Measurements from ENCODE around the gene LYPD6B. TPM values are rescaled to one million over a fixed set of nuclear protein-coding genes. Genes with fewer than 3 reads are reported as not detected.

Gene LYPD6B
- total RNA-seq, 6 experiments from 2014 or later, result 18.3 to 91.5 (median 23.2) TPM

- H3K9me3 Mint-ChIP-seq, result no peaks in the 10 kb centered on the region
- no peak overlapping the region for H3K27ac Mint-ChIP-seq
- peaks cover 4% of the 10 kb centered on the region for H3K27me3 Mint-ChIP-seq (ENCODE audit: insufficient read depth)
- H3K4me1 Mint-ChIP-seq (ENCODE audit: low read depth), result peaks cover 8% of the 10 kb centered on the region; the same call in 1 of the 2 replicates
- TF ChIP-seq, protein P1, sequence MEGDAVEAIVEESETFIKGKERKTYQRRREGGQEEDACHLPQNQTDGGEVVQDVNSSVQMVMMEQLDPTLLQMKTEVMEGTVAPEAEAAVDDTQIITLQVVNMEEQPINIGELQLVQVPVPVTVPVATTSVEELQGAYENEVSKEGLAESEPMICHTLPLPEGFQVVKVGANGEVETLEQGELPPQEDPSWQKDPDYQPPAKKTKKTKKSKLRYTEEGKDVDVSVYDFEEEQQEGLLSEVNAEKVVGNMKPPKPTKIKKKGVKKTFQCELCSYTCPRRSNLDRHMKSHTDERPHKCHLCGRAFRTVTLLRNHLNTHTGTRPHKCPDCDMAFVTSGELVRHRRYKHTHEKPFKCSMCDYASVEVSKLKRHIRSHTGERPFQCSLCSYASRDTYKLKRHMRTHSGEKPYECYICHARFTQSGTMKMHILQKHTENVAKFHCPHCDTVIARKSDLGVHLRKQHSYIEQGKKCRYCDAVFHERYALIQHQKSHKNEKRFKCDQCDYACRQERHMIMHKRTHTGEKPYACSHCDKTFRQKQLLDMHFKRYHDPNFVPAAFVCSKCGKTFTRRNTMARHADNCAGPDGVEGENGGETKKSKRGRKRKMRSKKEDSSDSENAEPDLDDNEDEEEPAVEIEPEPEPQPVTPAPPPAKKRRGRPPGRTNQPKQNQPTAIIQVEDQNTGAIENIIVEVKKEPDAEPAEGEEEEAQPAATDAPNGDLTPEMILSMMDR (IDR thresholded peaks at IDR 0.05), result no peak
- H3K36me3 Mint-ChIP-seq (ENCODE audit: low read depth), result no peaks in the 10 kb centered on the region
- DNase-seq, result no peak
- H3K4me3 Mint-ChIP-seq, result no peak overlapping the region
Measured at GRCh38 chr2:148994341-148994740, 44.2 kb upstream of the LYPD6B start.

DNA sequence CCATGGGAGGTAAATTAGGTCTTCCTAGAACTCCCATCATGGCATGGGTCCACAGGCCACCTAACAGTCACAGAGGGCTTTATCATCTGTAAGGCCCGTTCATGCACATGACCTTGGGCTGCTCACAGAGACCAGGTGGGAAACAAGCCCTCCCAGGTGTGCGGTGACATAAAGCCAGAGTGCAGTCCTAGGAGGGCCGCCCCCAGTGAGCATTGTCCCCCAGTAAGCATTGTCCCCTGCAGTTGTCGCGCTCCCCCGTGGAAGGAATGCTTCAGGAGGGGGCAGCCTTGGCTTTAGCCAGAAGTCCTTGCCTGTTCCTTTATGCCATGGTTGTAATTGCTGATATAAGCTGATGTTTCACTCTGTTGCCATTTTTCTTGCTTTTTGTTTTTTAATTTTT lies 41.7 kb upstream of the LYPD6B start:
- no peak overlapping the region for H3K4me3 Mint-ChIP-seq

DNA sequence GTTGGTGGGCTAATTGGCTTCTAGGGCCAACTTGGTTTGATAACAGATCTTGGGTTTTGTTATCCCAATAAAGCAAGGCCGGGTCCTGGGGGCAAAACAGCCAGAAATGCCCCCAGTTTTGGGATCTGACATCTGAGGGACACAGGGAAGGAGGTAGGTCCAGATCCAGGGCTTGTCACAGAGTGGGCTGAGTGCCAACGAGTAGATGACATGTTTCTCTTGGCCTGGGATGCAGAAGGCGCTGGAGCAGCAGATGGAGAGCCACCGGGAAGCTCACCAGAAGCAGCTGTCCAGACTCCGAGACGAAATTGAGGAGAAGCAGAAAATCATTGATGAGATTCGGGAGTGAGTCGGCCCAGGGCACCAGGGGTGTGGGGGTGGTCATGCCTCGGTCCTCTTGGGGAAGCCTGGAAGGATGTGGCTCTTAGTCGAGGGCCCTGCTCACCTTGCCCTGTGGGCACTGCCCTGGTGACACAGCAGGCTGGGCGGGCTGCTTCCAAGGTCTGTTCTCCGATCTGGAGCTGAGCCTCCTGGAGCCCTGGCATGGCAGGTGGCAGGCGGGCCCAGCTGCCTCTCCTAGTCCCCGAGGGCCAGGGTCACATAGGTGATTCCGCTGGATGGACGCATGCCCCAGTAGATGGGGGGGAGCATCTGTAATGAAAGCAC lies 40.2 kb upstream of the LYPD6B start:
- peaks cover 8% of the 10 kb centered on the region for H3K27me3 Mint-ChIP-seq (ENCODE audit: insufficient read depth)
- peaks cover 35% of the 10 kb centered on the region for H3K4me1 Mint-ChIP-seq (ENCODE audit: low read depth)
- no peak for DNase-seq
- no peaks in the 10 kb centered on the region for H3K9me3 Mint-ChIP-seq
- peaks cover 4% of the 10 kb centered on the region for H3K36me3 Mint-ChIP-seq (ENCODE audit: low read depth)
- no peak overlapping the region for H3K4me3 Mint-ChIP-seq
- TF ChIP-seq, protein P1 (IDR thresholded peaks at IDR 0.05), result no peak
- H3K27ac Mint-ChIP-seq, result no peak overlapping the region

More for the DNA sequence above, 41.7 kb upstream of the LYPD6B start:
- Mint-ChIP-seq H3K27me3 (ENCODE audit: insufficient read depth) (peaks cover 7% of the 10 kb centered on the region), H3K9me3 (no peaks in the 10 kb centered on the region), H3K27ac (no peak overlapping the region), H3K4me1 (ENCODE audit: low read depth) (peaks cover 22% of the 10 kb centered on the region), H3K36me3 (ENCODE audit: low read depth) (no peaks in the 10 kb centered on the region)
- TF ChIP-seq, protein P1 (IDR thresholded peaks at IDR 0.05), result no peak
- no peak for DNase-seq

DNA sequence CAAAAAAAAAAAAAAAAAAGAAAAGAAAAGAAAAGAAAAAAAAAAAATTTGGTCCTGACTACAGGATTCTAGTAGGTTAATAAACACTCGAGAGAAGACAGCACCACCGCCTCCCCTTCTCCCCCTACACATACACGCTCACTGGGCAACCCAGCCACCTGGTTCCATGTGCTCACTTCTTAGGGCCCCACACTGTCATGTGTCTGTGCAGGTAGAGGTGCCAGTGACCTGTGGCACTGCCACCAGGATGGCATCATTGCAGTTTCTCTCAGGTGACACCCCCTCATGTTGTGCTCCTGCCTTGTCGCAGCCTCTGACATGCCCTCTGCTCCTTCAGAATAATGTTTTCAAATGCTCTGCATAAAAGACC lies 39.7 kb upstream of the LYPD6B start:
- no peaks in the 10 kb centered on the region for H3K9me3 Mint-ChIP-seq
- H3K36me3 Mint-ChIP-seq (ENCODE audit: low read depth), result peaks cover 4% of the 10 kb centered on the region
- peaks cover 40% of the 10 kb centered on the region for H3K4me1 Mint-ChIP-seq (ENCODE audit: low read depth)
- TF ChIP-seq, protein P1 (IDR thresholded peaks at IDR 0.05), result no peak
- no peak overlapping the region for H3K27ac Mint-ChIP-seq
- H3K27me3 Mint-ChIP-seq (ENCODE audit: insufficient read depth), result peaks cover 8% of the 10 kb centered on the region
- no peak overlapping the region for H3K4me3 Mint-ChIP-seq
- no peak for DNase-seq

- Mint-ChIP-seq H3K27ac (peak overlapping the region; percentile 0; the same call in 1 of the 2 replicates), H3K27me3 (ENCODE audit: insufficient read depth) (peaks cover 8% of the 10 kb centered on the region), H3K9me3 (no peaks in the 10 kb centered on the region), H3K36me3 (ENCODE audit: low read depth) (peaks cover 4% of the 10 kb centered on the region), H3K4me1 (ENCODE audit: low read depth) (peaks cover 47% of the 10 kb centered on the region), H3K4me3 (peak overlapping the region; percentile 63)
- no peak for DNase-seq
- TF ChIP-seq, protein P1 (IDR thresholded peaks at IDR 0.05), result no peak
Measured at GRCh38 chr2:148999451-148999921, 39.0 kb upstream of the LYPD6B start.

Measured in HFFc6 (cell line).